ENCODE data around the gene PRKAR2B. TPM values are rescaled to one million over a fixed set of nuclear protein-coding genes. Genes with fewer than 3 reads are reported as not detected.
A peak's percentile ranks its signal among the peaks of the same experiment; 100 is the strongest.
"Not testable (repeated sequence)": the region's sequence is repeated elsewhere in the genome, so short reads cannot be mapped to it uniquely, and the experiment has no call there.

The PRKAR2B gene
- polyA plus RNA-seq, 2 donors: 2.9 to 6.5 TPM

- no peaks in the 10 kb centered on the region for H3K36me3 ChIP-seq (ENCODE audit: control insufficient read depth in 2 of 2, insufficient read depth in 2 of 2, low read length in 1 of 2)
- H3K27me3 ChIP-seq (ENCODE audit: control insufficient read depth in 1 of 2, insufficient read depth in 2 of 2, low read length in 2 of 2): no peaks in the 10 kb centered on the region
- H3K9me3 ChIP-seq (ENCODE audit: control insufficient read depth in 2 of 2, insufficient read depth in 1 of 2, low read depth in 1 of 2, low read length in 1 of 2): no peaks in the 10 kb centered on the region
- H3K4me3 ChIP-seq (ENCODE audit: low read depth in 1 of 2, low read length in 2 of 2): no peak overlapping the region
- H3K27ac ChIP-seq (ENCODE audit: low read depth in 2 of 2, low read length in 1 of 2): no peak overlapping the region
- WGBS, 2 donors: 83 to 91% methylated on average over 4 of the region's 4 CpGs
- no peaks in the 10 kb centered on the region for H3K4me1 ChIP-seq (ENCODE audit: control insufficient read depth in 2 of 2, insufficient read depth in 2 of 2, low read length in 1 of 2)
These were observed 8.0 kb upstream of the PRKAR2B start for GRCh38 chr7:107036535-107036934.

- Histone ChIP-seq H3K27ac (ENCODE audit: low read depth in 2 of 2, low read length in 1 of 2) (no peak overlapping the region), H3K9me3 (ENCODE audit: control insufficient read depth in 2 of 2, insufficient read depth in 1 of 2, low read depth in 1 of 2, low read length in 1 of 2) (no peaks in the 10 kb centered on the region), H3K36me3 (ENCODE audit: control insufficient read depth in 2 of 2, insufficient read depth in 2 of 2, low read length in 1 of 2) (no peaks in the 10 kb centered on the region), H3K4me1 (ENCODE audit: control insufficient read depth in 2 of 2, insufficient read depth in 2 of 2, low read length in 1 of 2) (no peaks in the 10 kb centered on the region), H3K27me3 (ENCODE audit: control insufficient read depth in 1 of 2, insufficient read depth in 2 of 2, low read length in 2 of 2) (no peaks in the 10 kb centered on the region), H3K4me3 (ENCODE audit: low read depth in 1 of 2, low read length in 2 of 2) (no peak overlapping the region)
- 83 to 88% methylated on average over 3 of the region's 3 CpGs for WGBS, 2 donors
These were observed 6.5 kb upstream of the PRKAR2B start for GRCh38 chr7:107037717-107038603.

DNA sequence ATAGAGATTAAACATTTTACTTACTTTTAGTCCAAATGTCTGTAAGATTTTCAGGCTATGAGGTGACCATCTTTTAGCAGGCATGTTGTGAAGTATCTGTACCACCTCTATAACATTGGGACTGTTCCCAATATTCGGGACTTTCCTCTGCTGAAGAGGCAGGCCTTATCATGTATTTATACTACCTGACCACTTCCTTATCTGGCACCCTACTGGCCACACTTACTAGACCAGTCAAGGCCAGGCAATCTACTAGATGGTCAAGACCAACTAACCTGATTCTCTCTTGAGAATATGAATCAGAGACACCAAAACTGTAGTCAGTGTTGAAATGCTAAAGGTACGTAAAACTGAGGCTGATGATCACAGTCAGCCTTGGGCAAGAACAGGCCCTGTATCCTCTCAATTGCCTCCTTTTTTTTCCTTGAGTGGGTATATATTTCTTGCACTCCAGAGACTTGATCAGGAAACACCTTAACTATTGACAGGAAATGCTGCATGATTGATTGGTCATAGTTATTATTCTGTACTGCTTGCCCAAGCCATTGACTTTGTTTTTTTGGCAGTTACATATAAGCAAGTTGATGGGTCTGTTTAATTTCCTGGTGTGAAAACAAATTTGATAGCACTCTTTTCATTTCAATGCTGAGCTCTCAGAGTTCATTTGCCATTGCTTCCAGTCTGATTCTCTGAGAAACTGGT lies 5.2 kb upstream of the PRKAR2B start:
- Histone ChIP-seq H3K9me3 (ENCODE audit: control insufficient read depth in 2 of 2, insufficient read depth in 1 of 2, low read depth in 1 of 2, low read length in 1 of 2) (no peaks in the 10 kb centered on the region), H3K27me3 (ENCODE audit: control insufficient read depth in 1 of 2, insufficient read depth in 2 of 2, low read length in 2 of 2) (no peaks in the 10 kb centered on the region), H3K27ac (ENCODE audit: low read depth in 2 of 2, low read length in 1 of 2) (no peak overlapping the region), H3K36me3 (ENCODE audit: control insufficient read depth in 2 of 2, insufficient read depth in 2 of 2, low read length in 1 of 2) (no peaks in the 10 kb centered on the region), H3K4me3 (ENCODE audit: low read depth in 1 of 2, low read length in 2 of 2) (no peak overlapping the region), H3K4me1 (ENCODE audit: control insufficient read depth in 2 of 2, insufficient read depth in 2 of 2, low read length in 1 of 2) (no peaks in the 10 kb centered on the region)
- 76 to 77% methylated on average over 2 of the region's 2 CpGs for WGBS, 2 donors

DNA sequence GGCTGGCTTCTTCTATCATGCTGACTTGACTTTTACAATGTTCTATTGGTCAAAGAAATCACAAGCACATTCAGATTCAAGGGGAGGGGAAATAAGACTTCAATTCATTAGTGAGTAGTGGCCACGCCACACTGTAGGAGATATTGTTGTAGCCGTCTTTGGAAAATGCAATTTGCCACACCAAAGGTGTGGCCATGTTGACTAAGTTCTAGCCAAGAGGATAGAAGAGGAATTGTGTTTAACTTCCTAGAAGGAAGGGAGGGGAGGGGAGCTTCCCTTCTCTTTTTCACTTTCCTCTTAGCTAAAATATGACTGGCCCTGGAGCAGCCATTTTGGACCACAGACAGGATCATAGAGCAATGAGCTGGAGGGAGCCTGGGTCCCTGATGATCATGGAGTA lies 3.4 kb upstream of the PRKAR2B start:
- Histone ChIP-seq H3K4me3 (ENCODE audit: low read depth in 1 of 2, low read length in 2 of 2) (no peak overlapping the region), H3K9me3 (ENCODE audit: control insufficient read depth in 2 of 2, insufficient read depth in 1 of 2, low read depth in 1 of 2, low read length in 1 of 2) (no peaks in the 10 kb centered on the region), H3K27ac (ENCODE audit: low read depth in 2 of 2, low read length in 1 of 2) (no peak overlapping the region), H3K27me3 (ENCODE audit: control insufficient read depth in 1 of 2, insufficient read depth in 2 of 2, low read length in 2 of 2) (no peaks in the 10 kb centered on the region), H3K36me3 (ENCODE audit: control insufficient read depth in 2 of 2, insufficient read depth in 2 of 2, low read length in 1 of 2) (no peaks in the 10 kb centered on the region), H3K4me1 (ENCODE audit: control insufficient read depth in 2 of 2, insufficient read depth in 2 of 2, low read length in 1 of 2) (peaks cover 0 to 4% of the 10 kb centered on the region in 2 donors)
- 76 to 82% methylated on average over 2 of the region's 2 CpGs for WGBS, 2 donors

DNA sequence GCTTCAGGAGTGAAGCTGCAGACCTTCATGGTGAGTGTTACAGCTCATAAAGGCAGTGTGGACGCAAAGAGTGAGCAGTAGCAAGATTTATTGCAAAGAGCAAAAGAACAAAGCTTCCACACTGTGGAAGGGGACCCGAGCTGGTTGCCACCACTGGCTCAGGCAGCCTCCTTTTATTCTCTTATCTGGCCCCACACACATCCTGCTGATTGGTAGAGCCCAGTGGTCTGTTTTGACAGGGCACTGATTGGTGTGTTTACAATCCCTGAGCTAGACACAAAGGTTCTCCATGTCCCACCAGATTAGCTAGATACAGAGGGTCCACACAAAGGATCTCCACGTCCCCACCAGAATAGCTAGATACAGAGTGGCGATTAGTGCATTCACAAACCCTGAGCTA lies 2.7 kb upstream of the PRKAR2B start:
- 76 to 90% methylated on average over 4 of the region's 4 CpGs for WGBS, 2 donors

GRCh38 chr7:107042326-107042910 lies 2.1 kb upstream of the PRKAR2B start:
- H3K4me1 ChIP-seq (ENCODE audit: control insufficient read depth in 2 of 2, insufficient read depth in 2 of 2, low read length in 1 of 2); H3K36me3 ChIP-seq (ENCODE audit: control insufficient read depth in 2 of 2, insufficient read depth in 2 of 2, low read length in 1 of 2); H3K4me3 ChIP-seq (ENCODE audit: low read depth in 1 of 2, low read length in 2 of 2); H3K9me3 ChIP-seq (ENCODE audit: control insufficient read depth in 2 of 2, insufficient read depth in 1 of 2, low read depth in 1 of 2, low read length in 1 of 2); H3K27ac ChIP-seq (ENCODE audit: low read depth in 2 of 2, low read length in 1 of 2); H3K27me3 ChIP-seq (ENCODE audit: control insufficient read depth in 1 of 2, insufficient read depth in 2 of 2, low read length in 2 of 2): not testable (repeated sequence)
- WGBS, 2 donors: 98% methylated on average over 38 to 43 of the region's 43 CpGs

More for the DNA sequence above, 2.7 kb upstream of the PRKAR2B start:
- H3K4me3 ChIP-seq (ENCODE audit: low read depth in 1 of 2, low read length in 2 of 2); H3K27ac ChIP-seq (ENCODE audit: low read depth in 2 of 2, low read length in 1 of 2); H3K9me3 ChIP-seq (ENCODE audit: control insufficient read depth in 2 of 2, insufficient read depth in 1 of 2, low read depth in 1 of 2, low read length in 1 of 2); H3K36me3 ChIP-seq (ENCODE audit: control insufficient read depth in 2 of 2, insufficient read depth in 2 of 2, low read length in 1 of 2); H3K27me3 ChIP-seq (ENCODE audit: control insufficient read depth in 1 of 2, insufficient read depth in 2 of 2, low read length in 2 of 2); H3K4me1 ChIP-seq (ENCODE audit: control insufficient read depth in 2 of 2, insufficient read depth in 2 of 2, low read length in 1 of 2): not testable (repeated sequence)

DNA sequence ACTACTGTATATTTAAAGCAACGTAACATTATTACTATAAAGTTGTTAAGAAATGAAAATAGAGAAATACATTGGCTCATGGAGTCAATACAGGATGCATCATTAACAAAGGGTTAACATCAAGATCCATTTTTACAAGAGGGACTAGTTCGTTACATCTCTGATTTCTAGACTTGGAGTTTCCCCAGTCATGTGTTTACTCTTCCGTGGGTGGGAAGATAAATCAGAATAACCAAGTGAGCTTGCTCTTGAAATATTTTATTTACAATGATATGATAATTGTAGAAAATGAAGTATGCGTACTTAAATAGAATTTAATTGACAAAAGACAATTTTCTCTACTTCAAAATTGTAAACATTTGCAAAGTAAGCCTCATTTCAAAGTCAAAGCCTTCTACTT lies 1.0 kb upstream of the PRKAR2B start:
- WGBS, 2 donors: 45 to 49% methylated on average over 4 of the region's 4 CpGs
- no peaks in the 10 kb centered on the region for H3K9me3 ChIP-seq (ENCODE audit: control insufficient read depth in 2 of 2, insufficient read depth in 1 of 2, low read depth in 1 of 2, low read length in 1 of 2)
- no peaks in the 10 kb centered on the region for H3K36me3 ChIP-seq (ENCODE audit: control insufficient read depth in 2 of 2, insufficient read depth in 2 of 2, low read length in 1 of 2)
- peaks cover 0 to 4% of the 10 kb centered on the region in 2 donors for H3K4me1 ChIP-seq (ENCODE audit: control insufficient read depth in 2 of 2, insufficient read depth in 2 of 2, low read length in 1 of 2)
- no peak overlapping the region for H3K27ac ChIP-seq (ENCODE audit: low read depth in 2 of 2, low read length in 1 of 2)
- H3K4me3 ChIP-seq (ENCODE audit: low read depth in 1 of 2, low read length in 2 of 2): no peak overlapping the region
- no peaks in the 10 kb centered on the region for H3K27me3 ChIP-seq (ENCODE audit: control insufficient read depth in 1 of 2, insufficient read depth in 2 of 2, low read length in 2 of 2)

DNA sequence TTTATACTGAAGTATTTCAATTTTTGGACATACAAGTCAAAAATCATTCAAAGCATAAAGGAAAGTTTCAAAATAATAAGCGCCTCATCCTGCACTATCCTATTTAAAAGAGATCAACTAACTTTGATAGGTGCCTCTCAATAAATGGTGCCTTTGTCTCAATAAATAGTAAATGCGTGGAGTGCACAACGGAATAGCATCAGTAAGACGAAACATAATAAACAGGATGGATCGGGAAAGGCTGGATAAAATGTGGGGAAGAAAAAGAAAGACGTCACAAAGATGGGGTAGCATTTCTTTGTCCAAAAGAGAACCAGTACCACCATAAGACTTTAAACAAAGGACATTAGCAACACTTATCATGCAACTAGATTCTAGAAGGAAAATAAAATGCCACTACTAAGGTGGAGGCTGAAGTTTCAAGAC lies 571 bp upstream of the PRKAR2B start:
- Histone ChIP-seq H3K27ac (ENCODE audit: low read depth in 2 of 2, low read length in 1 of 2) (peak overlapping the region; percentile 62 to 75), H3K36me3 (ENCODE audit: control insufficient read depth in 2 of 2, insufficient read depth in 2 of 2, low read length in 1 of 2) (no peaks in the 10 kb centered on the region)

DNA sequence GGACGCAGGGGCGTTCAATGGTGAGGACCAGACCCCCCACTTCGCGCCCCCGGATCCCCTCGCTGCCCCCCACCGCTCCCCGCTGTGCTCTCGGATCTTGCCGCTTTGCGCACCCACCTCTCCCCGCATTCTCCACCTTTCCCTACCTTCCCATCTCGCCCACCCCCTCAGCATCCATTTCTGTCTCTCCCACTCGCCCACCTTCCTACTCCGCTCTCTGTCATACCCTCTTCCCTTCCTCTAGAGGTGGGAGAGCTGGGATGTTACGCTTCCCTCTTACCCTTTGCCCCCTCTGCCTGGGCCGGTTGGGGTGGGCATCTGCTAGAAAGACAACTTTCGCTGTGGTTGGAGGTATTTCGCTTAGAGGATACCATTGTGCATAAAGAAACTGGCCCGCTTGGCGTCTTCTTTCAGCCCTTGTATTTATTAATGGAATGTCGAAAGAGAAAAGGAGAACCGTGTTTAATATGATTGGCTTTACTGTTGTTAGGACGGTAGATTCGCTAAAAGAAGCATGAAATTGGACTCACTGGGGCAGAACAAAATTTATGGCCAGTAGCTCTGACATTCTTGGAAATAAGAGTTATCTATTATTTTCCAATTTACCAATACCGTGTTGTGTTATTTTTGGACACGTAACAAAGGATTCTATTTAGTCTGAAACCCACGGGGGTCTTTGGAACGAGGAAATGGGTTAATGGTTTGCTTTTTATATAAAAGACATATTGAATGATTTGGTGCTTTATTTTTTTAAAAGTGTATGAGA lies 873 bp downstream of the PRKAR2B start:
- no peaks in the 10 kb centered on the region for H3K9me3 ChIP-seq (ENCODE audit: control insufficient read depth in 2 of 2, insufficient read depth in 1 of 2, low read depth in 1 of 2, low read length in 1 of 2)
- no peaks in the 10 kb centered on the region for H3K36me3 ChIP-seq (ENCODE audit: control insufficient read depth in 2 of 2, insufficient read depth in 2 of 2, low read length in 1 of 2)
- WGBS, 2 donors: 3% methylated on average over 27 to 29 of the region's 29 CpGs
- H3K27ac ChIP-seq (ENCODE audit: low read depth in 2 of 2, low read length in 1 of 2): peak overlapping the region in 1 of 2 donors; percentile 62
- H3K27me3 ChIP-seq (ENCODE audit: control insufficient read depth in 1 of 2, insufficient read depth in 2 of 2, low read length in 2 of 2): no peaks in the 10 kb centered on the region
- peak overlapping the region; percentile 58 to 66 for H3K4me3 ChIP-seq (ENCODE audit: low read depth in 1 of 2, low read length in 2 of 2)
- peaks cover 0 to 4% of the 10 kb centered on the region in 2 donors for H3K4me1 ChIP-seq (ENCODE audit: control insufficient read depth in 2 of 2, insufficient read depth in 2 of 2, low read length in 1 of 2)

More for the DNA sequence above, 571 bp upstream of the PRKAR2B start:
- Histone ChIP-seq H3K27me3 (ENCODE audit: control insufficient read depth in 1 of 2, insufficient read depth in 2 of 2, low read length in 2 of 2) (no peaks in the 10 kb centered on the region), H3K4me3 (ENCODE audit: low read depth in 1 of 2, low read length in 2 of 2) (peak overlapping the region; percentile 50 to 58), H3K9me3 (ENCODE audit: control insufficient read depth in 2 of 2, insufficient read depth in 1 of 2, low read depth in 1 of 2, low read length in 1 of 2) (no peaks in the 10 kb centered on the region), H3K4me1 (ENCODE audit: control insufficient read depth in 2 of 2, insufficient read depth in 2 of 2, low read length in 1 of 2) (peaks cover 0 to 4% of the 10 kb centered on the region in 2 donors)
- WGBS, 2 donors: 22 to 27% methylated on average over 6 of the region's 6 CpGs
